HCT116 (cell line): ENCODE data around the gene PROK2. TPM values are rescaled to one million over a fixed set of nuclear protein-coding genes. Genes with fewer than 3 reads are reported as not detected.

ENCODE experiments used
- ATAC-seq: fragments of 200-7000 bp; cut with Tn5 transposase; 2 replicates; pipeline ENCODE4 v1.9.1; 2020; ENCODE audit warnings: mild to moderate bottlenecking, moderate library complexity
- BruUV-seq: library from RNA; stranded (reverse); fragments of 400-500 nt; replicated peaks from 2 replicates; lab custom pipeline; 2021; lab: Mats Ljungman, UMichigan
- CTCF ChIA-PET: fragments of 300-600 bp; sonication (Branson Sonifier 250); formaldehyde crosslinking; loops from one replicate; lab custom pipeline; 2021; ENCODE audit warnings: antibody characterized with exemption; lab: Charles Lee
- POLR2A ChIA-PET: fragments of 300-600, 350-600 bp; sonication (Branson Sonifier 250); formaldehyde crosslinking; loops from one replicate; lab custom pipeline; 2021; ENCODE audit warnings: antibody characterized with exemption; lab: Charles Lee
- RAD21 ChIA-PET, 2 experiments: fragments of 300-600 bp; sonication (Branson Sonifier 250); formaldehyde crosslinking; loops; one replicate each; lab custom pipeline; 2023; ENCODE audit warnings: low total read pairs in 2 of 2; ENCODE audit not compliant: uncharacterized antibody in 2 of 2, unreplicated experiment in 2 of 2, low non-redundant PET in 1 of 2; lab: Charles Lee
- DNase-seq: peaks from one replicate; pipeline ENCODE4 v3.0.0-alpha.2; 2010; ENCODE audit warnings: low read depth, low spot score
- H2AFZ ChIP-seq: fragments of 200-600 bp; shearing (Covaris generic), sonication (generic); 2 replicates; pipeline ENCODE4 v1.6.1; 2017; ENCODE audit warnings: low read depth, mixed run types, mixed read lengths, antibody characterized with exemption, low read length; ENCODE audit not compliant: poor library complexity, severe bottlenecking
- H3K27ac ChIP-seq: 2 replicates; pipeline ENCODE4 v1.5.1; 2012; ENCODE audit warnings: low read depth, low read length
- H3K27me3 ChIP-seq: fragments of 200-600 bp; sonication (generic); 2 replicates; pipeline ENCODE4 v1.6.1; 2016; ENCODE audit warnings: mixed run types, low read length, mixed read lengths; ENCODE audit not compliant: insufficient read depth
- H3K36me3 ChIP-seq, 2 experiments: fragments of 200-500 bp in 1 of 2; fragments of 200-600 bp in 1 of 2; sonication (Bioruptor generic) in 1 of 2; sonication (generic) in 1 of 2; 2 replicates each; pipeline versions ENCODE4 v1.5.1 to v1.6.1; 2014 to 2016; ENCODE audit warnings: low read length in 2 of 2, inconsistent platforms in 1 of 2, mixed read lengths in 1 of 2, mixed run types in 1 of 2; ENCODE audit not compliant: insufficient read depth in 2 of 2, control insufficient read depth in 1 of 2
- H3K4me1 ChIP-seq, 2 experiments: fragments of 200-600 bp in 1 of 2; sonication (generic) in 1 of 2; 2 replicates each; pipeline versions ENCODE4 v1.5.1 to v1.6.1; 2012 to 2017; ENCODE audit warnings: low read length in 2 of 2, inconsistent platforms in 1 of 2, mild to moderate bottlenecking in 1 of 2, mixed read lengths in 1 of 2, mixed run types in 1 of 2, moderate library complexity in 1 of 2; ENCODE audit not compliant: insufficient read depth in 2 of 2, control insufficient read depth in 1 of 2
- H3K4me2 ChIP-seq: fragments of 200-600 bp; sonication (generic); 2 replicates; pipeline ENCODE4 v1.6.1; 2017; ENCODE audit warnings: mixed run types, low read length, mixed read lengths
- H3K4me3 ChIP-seq, 2 experiments: fragments of 200-600 bp in 1 of 2; sonication (generic) in 1 of 2; replicated peaks in 1 of 2; 2 replicates each; pipeline ENCODE4 v1.5.1; 2011 to 2016; ENCODE audit warnings: low read length in 2 of 2, control low read depth in 1 of 2, low read depth in 1 of 2, mild to moderate bottlenecking in 1 of 2, mixed read lengths in 1 of 2, mixed run types in 1 of 2
- H3K79me2 ChIP-seq: fragments of 200-600 bp; sonication (generic); 2 replicates; pipeline ENCODE4 v1.6.1; 2017; ENCODE audit warnings: mild to moderate bottlenecking, mixed run types, low read length, moderate library complexity, mixed read lengths; ENCODE audit not compliant: insufficient read depth
- H3K9ac ChIP-seq: fragments of 200-600 bp; sonication (generic); 2 replicates; pipeline ENCODE4 v1.6.1; 2016; ENCODE audit warnings: low read length, mixed read lengths
- H3K9me2 ChIP-seq: fragments of 200-600 bp; sonication (generic), shearing (Covaris generic); 2 replicates; pipeline ENCODE4 v1.6.1; 2017; ENCODE audit warnings: mixed run types, mild to moderate bottlenecking, moderate library complexity; ENCODE audit not compliant: insufficient read depth
- H3K9me3 ChIP-seq, 2 experiments: fragments of 200-500 bp in 1 of 2; fragments of 200-600 bp in 1 of 2; sonication (Bioruptor generic) in 1 of 2; sonication (generic) in 1 of 2; 2 replicates each; pipeline ENCODE4 v1.6.1; 2014 to 2017; ENCODE audit warnings: low read length in 2 of 2, mixed read lengths in 2 of 2, inconsistent platforms in 1 of 2, low read depth in 1 of 2, mild to moderate bottlenecking in 1 of 2, mixed run types in 1 of 2, moderate library complexity in 1 of 2; ENCODE audit not compliant: control insufficient read depth in 1 of 2, insufficient read depth in 1 of 2
- H4K20me1 ChIP-seq: fragments of 200-600 bp; sonication (generic), shearing (Covaris generic); 2 replicates; pipeline ENCODE4 v1.6.1; 2017; ENCODE audit warnings: mixed run types, mild to moderate bottlenecking, moderate library complexity; ENCODE audit not compliant: insufficient read depth
- ATF3 ChIP-seq: IDR thresholded peaks from 2 replicates; pipeline ENCODE4 v1.6.1; 2012
- EZH2 ChIP-seq: fragments of 200-600 bp; sonication (generic); IDR thresholded peaks from 2 replicates; pipeline ENCODE4 v1.6.1; 2017; ENCODE audit warnings: antibody characterized with exemption, mixed run types
- EZH2phosphoT487 ChIP-seq: fragments of 200-600 bp; IDR thresholded peaks from 2 replicates; pipeline ENCODE4 v1.6.1; 2018; ENCODE audit warnings: antibody characterized with exemption, borderline replicate concordance
- FOSL1 ChIP-seq: IDR thresholded peaks from 2 replicates; pipeline ENCODE4 v1.6.1; 2012; ENCODE audit warnings: low read depth
- MAX ChIP-seq: IDR thresholded peaks from 2 replicates; pipeline ENCODE4 v1.6.1; 2012
- POLR2A ChIP-seq: IDR thresholded peaks from 2 replicates; pipeline ENCODE4 v1.7.0; 2011; ENCODE audit warnings: borderline replicate concordance; ENCODE audit not compliant: insufficient read depth, insufficient read length; ENCODE audit errors: extremely low read depth
- REST ChIP-seq: IDR thresholded peaks from 2 replicates; pipeline ENCODE4 v1.6.1; 2012; ENCODE audit warnings: low read depth
- SIN3A ChIP-seq: IDR thresholded peaks from 2 replicates; pipeline ENCODE4 v1.6.1; 2012; ENCODE audit warnings: low read depth
- SP1 ChIP-seq: IDR thresholded peaks from 2 replicates; pipeline ENCODE4 v1.6.1; 2012; ENCODE audit warnings: low read depth
- SRF ChIP-seq: IDR thresholded peaks from 2 replicates; pipeline ENCODE4 v1.6.1; 2012; ENCODE audit warnings: low read depth
- TCF7L2 ChIP-seq: IDR thresholded peaks from 2 replicates; pipeline ENCODE4 v1.7.0; 2011; ENCODE audit warnings: borderline replicate concordance, inconsistent platforms; ENCODE audit not compliant: insufficient read depth, insufficient read length; ENCODE audit errors: extremely low read depth
- ZFX ChIP-seq: fragments of 450-650 bp; IDR thresholded peaks from 2 replicates; pipeline ENCODE4 v1.6.1; 2017
- ZNF274 ChIP-seq: fragments of 200-500 bp; sonication (Bioruptor generic); IDR thresholded peaks from 2 replicates; pipeline ENCODE4 v1.6.1; 2014; ENCODE audit warnings: mild to moderate bottlenecking, low read depth, low read length, inconsistent platforms
- intact Hi-C: fragments of 100-400 bp; cut with micrococcal nuclease; formaldehyde crosslinking; loops from 2 replicates; pipeline ENCODE4 v1.10.0; 2022
- total RNA-seq: library from RNA; stranded (reverse); gene quantifications from one replicate; pipeline ENCODE4 v1.2.1, GENCODE V29; 2021; ENCODE audit not compliant: unreplicated experiment

The PROK2 gene
- total RNA-seq, 1 experiment from 2014 or later: not detected

- Histone ChIP-seq H3K9me3 (no peaks in the 10 kb centered on the region), H3K9me2 (no peaks in the 10 kb centered on the region), H4K20me1 (no peaks in the 10 kb centered on the region), H3K4me3 (no peak overlapping the region), H3K9ac (no peak overlapping the region), H3K4me2 (no peak overlapping the region), H2AFZ (no peak overlapping the region), H3K4me1 (no peaks in the 10 kb centered on the region), H3K27me3 (no peaks in the 10 kb centered on the region; the same call in 1 of the 2 replicates), H3K36me3 (no peaks in the 10 kb centered on the region), H3K27ac (no peak overlapping the region), H3K79me2 (no peaks in the 10 kb centered on the region)
- DNase-seq (no peak), ATAC-seq (no peak)
- CTCF ChIA-PET: no interaction called here
- TF ChIP-seq EZH2phosphoT487 (no peak), ATF3 (no peak), ZNF274 (no peak)
- POLR2A ChIA-PET: no interaction called here
- intact Hi-C loops: no loop called here
- no TSS peak for BruUV-seq
- RAD21 ChIA-PET: no interaction called here
Observed at GRCh38 chr3:71813073-71813472, 28.1 kb upstream of the PROK2 start.

GRCh38 chr3:71810056-71810455 is 25.1 kb upstream of the PROK2 start:
- TF ChIP-seq EZH2 (no peak), SRF (no peak), ZFX (no peak), MAX (no peak), FOSL1 (no peak), REST (no peak), SP1 (no peak), SIN3A (no peak), TCF7L2 (no peak), POLR2A (no peak), EZH2phosphoT487 (no peak), ZNF274 (no peak)
- TF ChIP-seq, all 23 proteins: peak for 0
- H3K27me3 ChIP-seq: no peaks in the 10 kb centered on the region; the same call in 1 of the 2 replicates
- intact Hi-C loops: no loop called here

More at GRCh38 chr3:71810056-71810455, 25.1 kb upstream of the PROK2 start:
- Histone ChIP-seq H3K27ac (no peak overlapping the region), H3K4me2 (no peak overlapping the region), H3K79me2 (no peaks in the 10 kb centered on the region), H3K4me1 (no peaks in the 10 kb centered on the region), H3K9ac (no peak overlapping the region), H4K20me1 (no peaks in the 10 kb centered on the region), H3K36me3 (no peaks in the 10 kb centered on the region), H3K4me3 (no peak overlapping the region), H3K9me2 (no peaks in the 10 kb centered on the region), H3K9me3 (no peaks in the 10 kb centered on the region), H2AFZ (no peak overlapping the region)
- ChIA-PET POLR2A (no interaction called here), RAD21 (no interaction called here), CTCF (no interaction called here)
- DNase-seq (no peak), ATAC-seq (no peak)
- no TSS peak for BruUV-seq
